ENCODE measurements around the gene TRHDE. TPM values are rescaled to one million over a fixed set of nuclear protein-coding genes. Genes with fewer than 3 reads are reported as not detected.

Gene TRHDE
- total RNA-seq, 1 experiment from 2014 or later: 16.5 TPM

- Histone ChIP-seq H3K4me1 (ENCODE audit: insufficient read depth, low read length) (peaks cover 15% of the 10 kb centered on the region), H3K9me2 (replicated peaks; ENCODE audit: low read length) (no peaks in the 10 kb centered on the region), H3K4me3 (ENCODE audit: low read length) (no peak overlapping the region), H3K9me3 (ENCODE audit: low read length) (no peaks in the 10 kb centered on the region), H3F3A (ENCODE audit: low read length, unreplicated experiment) (no peaks in the 10 kb centered on the region), H3K9ac (ENCODE audit: low read length) (no peak overlapping the region), H2AFZ (ENCODE audit: low read length) (no peak overlapping the region), H3K4me2 (ENCODE audit: low read length) (no peak overlapping the region), H3K36me3 (ENCODE audit: low read depth, low read length) (no peaks in the 10 kb centered on the region), H3K27me3 (ENCODE audit: low read length) (no peaks in the 10 kb centered on the region), H4K20me1 (ENCODE audit: low read length) (no peaks in the 10 kb centered on the region), H3K79me2 (ENCODE audit: low read length) (no peaks in the 10 kb centered on the region), H3K27ac (ENCODE audit: low read length) (no peak overlapping the region)
- BruUV-seq (replicated peaks): no TSS peak
- ChIA-PET CTCF (no interaction called here), POLR2A (ENCODE audit: unreplicated experiment) (no interaction called here)
- no peak for DNase-seq
- intact Hi-C loops (cut with micrococcal nuclease): no loop called here
- no peak for ATAC-seq
- TF ChIP-seq EZH2 (IDR thresholded peaks at IDR 0.05; ENCODE audit: low read length, unreplicated experiment) (no peak), EZH2phosphoT487 (IDR thresholded peaks at IDR 0.05; ENCODE audit: borderline replicate concordance, low read length) (no peak), CTCF (conservative IDR thresholded peaks at IDR 0.05; ENCODE audit: low read depth, low read length) (no peak)
These were observed 118.0 kb downstream of the TRHDE start for GRCh38 chr12:72390146-72390545.

DNA sequence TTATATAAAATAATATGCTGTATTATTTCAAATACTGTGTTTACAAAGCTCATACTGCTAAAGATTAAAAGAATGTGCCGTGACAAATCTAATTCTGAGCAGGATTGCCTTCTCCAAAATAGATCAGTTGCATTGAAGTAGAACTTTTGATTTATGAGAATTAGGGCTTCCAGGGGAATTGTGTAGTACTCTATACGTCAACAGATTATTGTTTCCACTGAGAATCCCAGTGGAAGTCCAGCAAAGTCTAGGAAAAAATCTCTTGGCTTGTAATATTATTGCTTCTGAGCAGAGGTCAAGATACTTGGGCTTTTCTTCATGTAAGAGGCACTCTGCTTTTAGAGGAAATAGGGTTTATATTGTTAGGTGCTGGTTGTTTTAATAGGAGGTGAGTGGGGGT lies 133.9 kb downstream of the TRHDE start:
- intact Hi-C loops (cut with micrococcal nuclease): no loop called here

More for the DNA sequence above, 133.9 kb downstream of the TRHDE start:
- Histone ChIP-seq H3K27me3 (ENCODE audit: low read length) (no peaks in the 10 kb centered on the region), H2AFZ (ENCODE audit: low read length) (no peak overlapping the region), H3K9ac (ENCODE audit: low read length) (no peak overlapping the region), H3K27ac (ENCODE audit: low read length) (no peak overlapping the region), H3K79me2 (ENCODE audit: low read length) (no peaks in the 10 kb centered on the region), H3K9me3 (ENCODE audit: low read length) (no peaks in the 10 kb centered on the region), H3K4me3 (ENCODE audit: low read length) (no peak overlapping the region), H3F3A (ENCODE audit: low read length, unreplicated experiment) (no peaks in the 10 kb centered on the region), H3K9me2 (replicated peaks; ENCODE audit: low read length) (no peaks in the 10 kb centered on the region), H3K4me2 (ENCODE audit: low read length) (no peak overlapping the region), H4K20me1 (ENCODE audit: low read length) (no peaks in the 10 kb centered on the region), H3K36me3 (ENCODE audit: low read depth, low read length) (no peaks in the 10 kb centered on the region), H3K4me1 (ENCODE audit: insufficient read depth, low read length) (peaks cover 4% of the 10 kb centered on the region; the same call in 1 of the 2 replicates)
- ChIA-PET CTCF (no interaction called here), POLR2A (ENCODE audit: unreplicated experiment) (no interaction called here)
- no TSS peak for BruUV-seq (replicated peaks)
- no peak for TF ChIP-seq EZH2 (IDR thresholded peaks at IDR 0.05; ENCODE audit: low read length, unreplicated experiment)
- no peak for TF ChIP-seq CTCF (conservative IDR thresholded peaks at IDR 0.05; ENCODE audit: low read depth, low read length)
- no peak for TF ChIP-seq EZH2phosphoT487 (IDR thresholded peaks at IDR 0.05; ENCODE audit: borderline replicate concordance, low read length)
- no peak for ATAC-seq
- DNase-seq: no peak
